AG09319 (cell line): ENCODE measurements around the gene ADPRHL1.
"Not testable (repeated sequence)": the region's sequence is repeated elsewhere in the genome, so short reads cannot be mapped to it uniquely, and the experiment has no call there.

Source experiments
- DNase-seq: peaks from one replicate; pipeline ENCODE4 v3.0.0-alpha.2; 2010; ENCODE audit warnings: low read depth; ENCODE audit errors: extremely low read depth
- TF ChIP-seq, protein P1 (sequence below): IDR thresholded peaks from 2 replicates; pipeline ENCODE4 v1.5.1; 2011; ENCODE audit warnings: low read depth, mild to moderate bottlenecking, inconsistent platforms, low read length, moderate library complexity

ADPRHL1 gene

GRCh38 chr13:113378825-113379224 lies 74.5 kb downstream of the ADPRHL1 start:
- DNase-seq = no peak
- TF ChIP-seq, protein P1, sequence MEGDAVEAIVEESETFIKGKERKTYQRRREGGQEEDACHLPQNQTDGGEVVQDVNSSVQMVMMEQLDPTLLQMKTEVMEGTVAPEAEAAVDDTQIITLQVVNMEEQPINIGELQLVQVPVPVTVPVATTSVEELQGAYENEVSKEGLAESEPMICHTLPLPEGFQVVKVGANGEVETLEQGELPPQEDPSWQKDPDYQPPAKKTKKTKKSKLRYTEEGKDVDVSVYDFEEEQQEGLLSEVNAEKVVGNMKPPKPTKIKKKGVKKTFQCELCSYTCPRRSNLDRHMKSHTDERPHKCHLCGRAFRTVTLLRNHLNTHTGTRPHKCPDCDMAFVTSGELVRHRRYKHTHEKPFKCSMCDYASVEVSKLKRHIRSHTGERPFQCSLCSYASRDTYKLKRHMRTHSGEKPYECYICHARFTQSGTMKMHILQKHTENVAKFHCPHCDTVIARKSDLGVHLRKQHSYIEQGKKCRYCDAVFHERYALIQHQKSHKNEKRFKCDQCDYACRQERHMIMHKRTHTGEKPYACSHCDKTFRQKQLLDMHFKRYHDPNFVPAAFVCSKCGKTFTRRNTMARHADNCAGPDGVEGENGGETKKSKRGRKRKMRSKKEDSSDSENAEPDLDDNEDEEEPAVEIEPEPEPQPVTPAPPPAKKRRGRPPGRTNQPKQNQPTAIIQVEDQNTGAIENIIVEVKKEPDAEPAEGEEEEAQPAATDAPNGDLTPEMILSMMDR = no peak

DNA sequence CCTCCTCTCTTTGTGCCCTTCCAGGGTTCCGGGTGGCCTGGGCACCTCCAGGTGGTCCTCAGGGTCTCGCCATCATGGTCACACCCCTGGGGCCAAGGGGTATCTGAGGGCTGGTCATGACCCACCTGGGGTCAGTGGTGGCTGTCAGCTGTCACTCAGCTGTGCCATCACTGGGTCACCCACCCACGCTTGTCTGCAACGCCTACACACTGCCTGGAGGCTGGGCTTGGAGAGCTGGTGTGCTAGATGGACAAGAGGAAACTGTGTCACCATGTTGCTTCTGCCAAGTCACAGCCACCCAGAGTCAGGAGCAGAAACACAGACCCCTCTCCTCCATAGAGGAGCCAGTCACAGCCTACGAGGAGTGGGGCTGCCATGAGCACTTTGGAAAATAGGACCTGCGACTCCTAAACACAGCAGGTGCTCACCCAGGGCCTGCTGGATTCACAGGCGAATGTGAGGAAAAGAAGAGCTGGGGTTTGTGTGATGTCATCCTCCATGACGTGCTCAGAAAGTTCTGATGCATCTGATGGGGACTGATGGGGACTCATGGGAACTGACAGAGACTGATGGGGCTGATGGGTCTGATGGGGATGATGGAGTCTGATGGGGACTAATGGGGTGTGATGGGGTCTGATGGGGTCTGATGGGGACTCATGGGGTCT lies 78.6 kb downstream of the ADPRHL1 start:
- no peak for DNase-seq

DNA sequence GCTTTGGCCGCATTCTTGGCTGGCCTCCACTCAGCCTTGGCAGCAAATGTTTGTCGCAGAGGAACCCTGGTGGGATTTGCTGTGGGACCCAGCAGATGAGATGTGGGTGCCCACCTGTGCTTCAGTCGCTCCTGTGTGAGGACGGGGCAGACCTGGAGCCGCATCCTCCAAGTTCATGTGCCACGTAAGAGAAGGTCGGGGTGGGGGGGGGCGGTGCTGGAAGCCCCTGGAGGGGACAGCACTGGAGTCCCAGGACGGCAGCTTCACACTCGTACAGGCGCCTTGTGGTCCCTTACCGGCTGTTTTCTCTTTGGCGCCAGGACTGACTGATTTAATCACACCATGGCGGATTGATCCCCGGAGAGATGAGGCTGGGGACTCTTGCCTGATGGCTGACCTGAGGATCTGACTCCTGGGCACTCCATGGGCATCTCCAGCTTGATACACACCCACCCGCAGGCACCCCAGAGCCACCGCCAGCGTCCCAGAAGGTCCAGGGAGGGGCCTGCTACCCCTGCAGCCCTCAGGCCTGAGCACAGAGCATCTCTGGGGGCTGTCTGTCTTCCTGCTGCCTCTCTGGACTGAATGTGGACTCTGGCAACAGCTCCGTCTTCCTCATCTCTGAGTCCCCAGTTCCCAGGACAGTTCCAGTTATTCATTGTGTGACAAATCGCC lies 79.3 kb downstream of the ADPRHL1 start:
- DNase-seq = no peak
- TF ChIP-seq, protein P1 = no peak

More for the DNA sequence above, 78.6 kb downstream of the ADPRHL1 start:
- TF ChIP-seq, protein P1 = no peak

DNA sequence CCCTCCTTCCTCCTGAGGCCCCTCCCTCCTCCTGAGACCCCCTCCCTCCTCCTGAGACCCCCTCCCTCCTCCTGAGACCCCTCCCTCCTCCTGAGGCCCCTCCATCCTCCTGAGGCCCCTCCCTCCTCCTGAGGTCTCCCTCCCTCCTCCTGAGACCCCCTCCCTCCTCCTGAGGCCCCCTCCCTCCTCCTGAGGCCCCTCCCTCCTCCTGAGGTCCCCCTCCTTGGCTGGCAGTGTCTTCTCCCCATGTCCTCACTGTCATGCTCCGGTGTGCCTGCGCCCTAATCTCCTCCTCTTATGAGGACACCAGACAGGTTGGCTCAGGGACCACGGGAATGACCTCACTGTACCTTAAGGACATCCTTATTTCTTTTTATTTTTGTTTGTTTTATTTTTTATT lies 81.6 kb downstream of the ADPRHL1 start:
- DNase-seq = not testable (repeated sequence)

GRCh38 chr13:113371061-113371460 lies 82.2 kb downstream of the ADPRHL1 start:
- no peak for DNase-seq
- TF ChIP-seq, protein P1 = no peak

DNA sequence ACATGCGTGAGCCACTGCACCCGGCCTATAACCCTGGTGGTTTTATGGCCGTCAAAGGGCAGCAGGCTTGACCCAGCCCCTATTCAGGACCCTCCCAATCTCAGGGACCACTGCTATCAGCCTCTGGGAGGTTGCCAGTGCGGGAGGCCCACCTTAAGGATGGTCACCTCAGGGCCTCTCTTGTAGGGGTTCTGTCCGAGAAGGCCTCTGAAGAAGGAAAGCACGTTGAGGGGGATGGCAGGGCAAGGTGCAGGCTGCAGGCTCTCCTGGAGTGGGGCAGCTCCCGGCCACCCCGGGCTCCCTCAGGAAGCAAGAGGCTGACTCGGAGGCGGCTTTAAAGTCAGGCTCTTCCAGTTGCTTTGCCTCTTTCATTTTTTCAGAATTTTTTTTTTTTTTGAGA lies 83.4 kb downstream of the ADPRHL1 start:
- DNase-seq = no peak
- TF ChIP-seq, protein P1 = no peak

GRCh38 chr13:113369189-113369588 lies 84.1 kb downstream of the ADPRHL1 start:
- no peak for DNase-seq

GRCh38 chr13:113368353-113368752 lies 84.9 kb downstream of the ADPRHL1 start:
- DNase-seq = not testable (repeated sequence)

More at GRCh38 chr13:113369189-113369588, 84.1 kb downstream of the ADPRHL1 start:
- TF ChIP-seq, protein P1 = no peak
